HL-60 (cell line): ENCODE data around the gene RPS27L.
"Not testable (repeated sequence)": the region's sequence is repeated elsewhere in the genome, so short reads cannot be mapped to it uniquely, and the experiment has no call there.

Experiments used
- DNase-seq, 2 experiments: peaks; one replicate each; pipeline ENCODE4 v3.0.0-alpha.2; 2010 to 2020; ENCODE audit warnings: low read depth in 1 of 2, low spot score in 1 of 2
- H3K27ac ChIP-seq: fragments of 250-450 bp; sonication (Bioruptor Pico); replicated peaks from 2 replicates; pipeline ENCODE4 v1.5.1; 2020; ENCODE audit warnings: mild to moderate bottlenecking, moderate library complexity
- H3K27me3 ChIP-seq: fragments of 250-450 bp; sonication (Bioruptor Pico); 2 replicates; pipeline ENCODE4 v1.5.1; 2021; ENCODE audit warnings: mild to moderate bottlenecking, moderate library complexity; ENCODE audit not compliant: insufficient read depth, poor library complexity, severe bottlenecking
- H3K4me3 ChIP-seq: replicated peaks from 2 replicates; pipeline ENCODE4 v1.5.1; 2011; ENCODE audit warnings: mild to moderate bottlenecking, control low read depth, low read length; ENCODE audit not compliant: insufficient read depth
- GABPA ChIP-seq: IDR thresholded peaks from 2 replicates; pipeline ENCODE4 v1.6.1; 2012; ENCODE audit warnings: low read depth
- POLR2AphosphoS5 ChIP-seq: IDR thresholded peaks from 2 replicates; pipeline ENCODE4 v1.6.1; 2012; ENCODE audit warnings: low read depth
- SPI1 ChIP-seq: IDR thresholded peaks from 2 replicates; pipeline ENCODE4 v1.6.1; 2012; ENCODE audit warnings: low read depth, mild to moderate bottlenecking, borderline replicate concordance
- TF ChIP-seq, protein P1 (sequence below): IDR thresholded peaks from 2 replicates; pipeline ENCODE4 v1.6.1; 2012; ENCODE audit warnings: low read depth; ENCODE audit not compliant: insufficient replicate concordance
- TF ChIP-seq, protein P2 (sequence below): IDR thresholded peaks from one replicate; pipeline ENCODE4 v1.5.1; 2011; ENCODE audit warnings: low read length, control low read depth, inconsistent platforms; ENCODE audit not compliant: insufficient read depth

RPS27L gene

DNA sequence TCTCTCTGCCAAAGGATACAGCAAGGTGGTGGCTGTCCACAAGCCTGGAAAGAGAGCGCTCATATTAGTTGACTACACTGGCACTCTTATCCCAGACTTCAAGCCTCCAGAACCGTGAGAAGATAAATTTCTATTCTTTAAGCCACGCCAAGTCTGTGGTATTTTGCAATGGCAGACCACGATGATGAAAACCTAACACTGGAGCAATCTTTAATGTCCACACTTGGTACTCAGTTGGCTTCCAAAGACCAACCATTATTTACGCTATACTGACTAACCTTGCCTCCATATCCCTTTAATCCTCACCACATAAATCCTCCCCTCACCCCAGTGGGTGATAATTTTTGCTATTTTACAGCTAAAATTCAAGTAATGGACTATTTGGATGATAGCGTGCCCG, 52.5 kb downstream of the RPS27L start:
- no peaks in the 10 kb centered on the region for H3K27me3 ChIP-seq
- H3K27ac ChIP-seq = peak overlapping the region; percentile 26
- H3K4me3 ChIP-seq = no peak overlapping the region
- DNase-seq = peak in 1 of 2 experiments; percentile 46
- no peak for TF ChIP-seq POLR2AphosphoS5
- TF ChIP-seq, protein P1, sequence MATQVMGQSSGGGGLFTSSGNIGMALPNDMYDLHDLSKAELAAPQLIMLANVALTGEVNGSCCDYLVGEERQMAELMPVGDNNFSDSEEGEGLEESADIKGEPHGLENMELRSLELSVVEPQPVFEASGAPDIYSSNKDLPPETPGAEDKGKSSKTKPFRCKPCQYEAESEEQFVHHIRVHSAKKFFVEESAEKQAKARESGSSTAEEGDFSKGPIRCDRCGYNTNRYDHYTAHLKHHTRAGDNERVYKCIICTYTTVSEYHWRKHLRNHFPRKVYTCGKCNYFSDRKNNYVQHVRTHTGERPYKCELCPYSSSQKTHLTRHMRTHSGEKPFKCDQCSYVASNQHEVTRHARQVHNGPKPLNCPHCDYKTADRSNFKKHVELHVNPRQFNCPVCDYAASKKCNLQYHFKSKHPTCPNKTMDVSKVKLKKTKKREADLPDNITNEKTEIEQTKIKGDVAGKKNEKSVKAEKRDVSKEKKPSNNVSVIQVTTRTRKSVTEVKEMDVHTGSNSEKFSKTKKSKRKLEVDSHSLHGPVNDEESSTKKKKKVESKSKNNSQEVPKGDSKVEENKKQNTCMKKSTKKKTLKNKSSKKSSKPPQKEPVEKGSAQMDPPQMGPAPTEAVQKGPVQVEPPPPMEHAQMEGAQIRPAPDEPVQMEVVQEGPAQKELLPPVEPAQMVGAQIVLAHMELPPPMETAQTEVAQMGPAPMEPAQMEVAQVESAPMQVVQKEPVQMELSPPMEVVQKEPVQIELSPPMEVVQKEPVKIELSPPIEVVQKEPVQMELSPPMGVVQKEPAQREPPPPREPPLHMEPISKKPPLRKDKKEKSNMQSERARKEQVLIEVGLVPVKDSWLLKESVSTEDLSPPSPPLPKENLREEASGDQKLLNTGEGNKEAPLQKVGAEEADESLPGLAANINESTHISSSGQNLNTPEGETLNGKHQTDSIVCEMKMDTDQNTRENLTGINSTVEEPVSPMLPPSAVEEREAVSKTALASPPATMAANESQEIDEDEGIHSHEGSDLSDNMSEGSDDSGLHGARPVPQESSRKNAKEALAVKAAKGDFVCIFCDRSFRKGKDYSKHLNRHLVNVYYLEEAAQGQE = no peak
- TF ChIP-seq GABPA = no peak
- TF ChIP-seq, protein P2, sequence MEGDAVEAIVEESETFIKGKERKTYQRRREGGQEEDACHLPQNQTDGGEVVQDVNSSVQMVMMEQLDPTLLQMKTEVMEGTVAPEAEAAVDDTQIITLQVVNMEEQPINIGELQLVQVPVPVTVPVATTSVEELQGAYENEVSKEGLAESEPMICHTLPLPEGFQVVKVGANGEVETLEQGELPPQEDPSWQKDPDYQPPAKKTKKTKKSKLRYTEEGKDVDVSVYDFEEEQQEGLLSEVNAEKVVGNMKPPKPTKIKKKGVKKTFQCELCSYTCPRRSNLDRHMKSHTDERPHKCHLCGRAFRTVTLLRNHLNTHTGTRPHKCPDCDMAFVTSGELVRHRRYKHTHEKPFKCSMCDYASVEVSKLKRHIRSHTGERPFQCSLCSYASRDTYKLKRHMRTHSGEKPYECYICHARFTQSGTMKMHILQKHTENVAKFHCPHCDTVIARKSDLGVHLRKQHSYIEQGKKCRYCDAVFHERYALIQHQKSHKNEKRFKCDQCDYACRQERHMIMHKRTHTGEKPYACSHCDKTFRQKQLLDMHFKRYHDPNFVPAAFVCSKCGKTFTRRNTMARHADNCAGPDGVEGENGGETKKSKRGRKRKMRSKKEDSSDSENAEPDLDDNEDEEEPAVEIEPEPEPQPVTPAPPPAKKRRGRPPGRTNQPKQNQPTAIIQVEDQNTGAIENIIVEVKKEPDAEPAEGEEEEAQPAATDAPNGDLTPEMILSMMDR = no peak
- TF ChIP-seq SPI1 = no peak

DNA sequence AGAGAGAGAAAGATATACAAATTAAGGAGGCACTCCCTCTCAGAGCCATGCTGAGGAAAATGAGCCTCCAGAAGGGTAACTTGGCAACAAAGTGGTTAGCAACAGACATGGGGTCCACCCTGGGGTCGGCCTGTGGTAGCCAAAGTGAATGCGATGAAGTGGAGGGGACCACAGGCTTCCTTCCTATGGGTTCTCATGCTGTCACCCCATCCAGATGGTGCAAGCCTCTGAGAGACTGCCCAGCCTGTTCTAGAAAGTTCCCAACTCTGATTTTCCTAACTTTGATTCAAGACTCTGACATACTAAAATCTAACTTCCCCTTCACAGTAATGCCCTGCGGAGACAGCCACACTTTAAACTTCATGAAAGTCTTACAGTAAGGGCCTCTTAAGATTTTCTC, 53.9 kb downstream of the RPS27L start:
- Histone ChIP-seq H3K4me3 (no peak overlapping the region), H3K27ac (no peak overlapping the region), H3K27me3 (no peaks in the 10 kb centered on the region)
- TF ChIP-seq POLR2AphosphoS5 (no peak), GABPA (no peak), SPI1 (no peak)
- TF ChIP-seq, protein P2 = no peak
- TF ChIP-seq, protein P1 = no peak
- DNase-seq = no peak

DNA sequence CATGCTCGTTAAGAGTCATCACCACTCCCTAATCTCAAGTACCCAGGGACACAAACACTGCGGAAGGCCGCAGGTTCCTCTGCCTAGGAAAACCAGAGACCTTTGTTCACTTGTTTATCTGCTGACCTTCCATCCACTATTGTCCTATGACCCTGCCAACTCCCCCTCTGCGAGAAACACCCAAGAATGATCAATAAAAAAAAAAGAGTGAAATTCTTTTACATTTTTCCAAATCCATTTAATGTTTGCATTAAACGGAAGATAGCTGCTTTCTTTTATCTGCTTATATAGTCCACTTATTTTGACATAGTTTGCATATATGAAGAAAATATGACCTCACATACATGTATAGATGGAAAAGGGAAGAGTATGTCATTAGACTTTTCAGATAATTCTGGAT, 57.7 kb downstream of the RPS27L start:
- not testable (repeated sequence) for DNase-seq, H3K4me3 ChIP-seq, H3K27me3 ChIP-seq, H3K27ac ChIP-seq

DNA sequence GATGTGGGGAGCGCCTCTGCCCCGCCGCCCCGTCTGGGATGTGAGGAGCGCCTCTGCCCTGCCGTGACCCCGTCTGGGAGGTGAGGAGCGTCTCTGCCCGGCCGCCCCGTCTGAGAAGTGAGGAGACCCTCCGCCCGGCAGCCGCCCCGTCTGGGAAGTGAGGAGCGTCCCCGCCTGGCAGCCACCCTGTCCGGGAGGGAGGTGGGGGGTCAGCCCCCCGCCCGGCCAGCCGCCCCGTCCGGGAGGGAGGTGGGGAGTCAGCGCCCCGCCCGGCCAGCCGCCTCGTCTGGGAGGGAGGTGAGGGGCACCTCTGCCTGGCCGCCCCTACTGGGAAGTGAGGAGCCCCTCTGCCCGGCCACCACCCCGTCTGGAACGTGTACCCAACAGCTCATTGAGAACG, 58.4 kb downstream of the RPS27L start:
- not testable (repeated sequence) for DNase-seq, H3K27me3 ChIP-seq, H3K27ac ChIP-seq, H3K4me3 ChIP-seq
